Smooth muscle cell (in vitro differentiated cells): Measurements from ENCODE around the gene CCDC57. TPM values are rescaled to one million over a fixed set of nuclear protein-coding genes. Genes with fewer than 3 reads are reported as not detected.

Experiments
- DNase-seq: peaks from one replicate; lab custom pipeline; 2025; ENCODE audit not compliant: unreplicated experiment; lab: John Stamatoyannopoulos, UW
- H2AFZ ChIP-seq: fragments of 200-600 bp; sonication (generic); 2 replicates; pipeline ENCODE4 v1.6.0; 2016; ENCODE audit warnings: antibody characterized with exemption, low read depth, mild to moderate bottlenecking
- H3F3A ChIP-seq: fragments of 200-600 bp; sonication (generic); 2 replicates; pipeline ENCODE4 v1.6.0; 2017; ENCODE audit warnings: antibody characterized with exemption, low read depth
- H3K27ac ChIP-seq: fragments of 200-600 bp; sonication (generic); 2 replicates; pipeline ENCODE4 v1.5.1; 2016; ENCODE audit warnings: low read depth, mild to moderate bottlenecking
- H3K27me3 ChIP-seq: fragments of 200-600 bp; sonication (generic); 2 replicates; pipeline ENCODE4 v1.6.1; 2016; ENCODE audit warnings: low read depth, mild to moderate bottlenecking
- H3K36me3 ChIP-seq: fragments of 200-600 bp; sonication (generic); 2 replicates; pipeline ENCODE4 v1.5.1; 2016; ENCODE audit warnings: low read depth
- H3K4me1 ChIP-seq: fragments of 200-600 bp; sonication (generic); 2 replicates; pipeline ENCODE4 v1.5.1; 2016; ENCODE audit warnings: low read depth
- H3K4me2 ChIP-seq: fragments of 200-600 bp; sonication (generic); 2 replicates; pipeline ENCODE4 v1.6.0; 2016; ENCODE audit warnings: mild to moderate bottlenecking
- H3K4me3 ChIP-seq: fragments of 200-600 bp; sonication (generic); 2 replicates; pipeline ENCODE4 v1.5.1; 2016; ENCODE audit warnings: mild to moderate bottlenecking
- H3K79me2 ChIP-seq: fragments of 200-600 bp; sonication (generic); 2 replicates; pipeline ENCODE4 v1.6.0; 2016; ENCODE audit warnings: low read depth, mild to moderate bottlenecking
- H3K9ac ChIP-seq: fragments of 200-600 bp; sonication (generic); 2 replicates; pipeline ENCODE4 v1.6.0; 2016; ENCODE audit warnings: low read depth
- H3K9me3 ChIP-seq: fragments of 200-600 bp; sonication (generic); replicated peaks from 2 replicates; pipeline ENCODE4 v1.5.1; 2016; ENCODE audit warnings: low read depth
- H4K20me1 ChIP-seq: fragments of 200-600 bp; sonication (generic); 2 replicates; pipeline ENCODE4 v1.6.0; 2016; ENCODE audit warnings: low read depth
- CTCF ChIP-seq: fragments of 200-600 bp; sonication (generic); IDR thresholded peaks from 2 replicates; pipeline ENCODE4 v1.5.1; 2017; ENCODE audit warnings: borderline replicate concordance, mild to moderate bottlenecking, antibody characterized with exemption; ENCODE audit not compliant: insufficient read depth, poor library complexity, severe bottlenecking
- WGBS: methylation state at CpG from one replicate; pipeline ENCODE4 v1.1.7; 2016; ENCODE audit warnings: low lambda C conversion rate; 5-methylcytosine and 5-hydroxymethylcytosine counted together
- polyA plus RNA-seq: library from polyadenylated mRNA; unstranded; fragments of >200 nt; fragmentation: Nextera tagmentation; extraction: Ambion mirVana; gene quantifications from 2 replicates; pipeline ENCODE4 v1.2.1, GENCODE V29; 2016
- total RNA-seq: library from RNA; depleted of rRNA; stranded (reverse); fragments of >200 nt; gene quantifications from 2 replicates; pipeline ENCODE4 v1.2.3, GENCODE V29; 2014

Gene CCDC57
- total and polyA plus RNA-seq, 2 experiments from 2014 or later, result 18.3 to 23.1 TPM

- peaks cover 8% of the 10 kb centered on the region for H4K20me1 ChIP-seq
- no peak overlapping the region for H3K4me2 ChIP-seq
- no peak for DNase-seq
- TF ChIP-seq CTCF, result no peak
- H3K27me3 ChIP-seq, result no peaks in the 10 kb centered on the region
- H3K27ac ChIP-seq, result no peak overlapping the region
- no peaks in the 10 kb centered on the region for H3K4me1 ChIP-seq
- 94% methylated on average over 5 of the region's 5 CpGs for WGBS
- no peaks in the 10 kb centered on the region for H3K9me3 ChIP-seq
- H3K36me3 ChIP-seq, result no peaks in the 10 kb centered on the region
- no peaks in the 10 kb centered on the region for H3K79me2 ChIP-seq
- no peaks in the 10 kb centered on the region for H3F3A ChIP-seq
- H3K4me3 ChIP-seq, result no peak overlapping the region
- no peak overlapping the region for H3K9ac ChIP-seq
- no peak overlapping the region for H2AFZ ChIP-seq
These were observed 45.6 kb downstream of the CCDC57 start for GRCh38 chr17:82167028-82167427.

DNA sequence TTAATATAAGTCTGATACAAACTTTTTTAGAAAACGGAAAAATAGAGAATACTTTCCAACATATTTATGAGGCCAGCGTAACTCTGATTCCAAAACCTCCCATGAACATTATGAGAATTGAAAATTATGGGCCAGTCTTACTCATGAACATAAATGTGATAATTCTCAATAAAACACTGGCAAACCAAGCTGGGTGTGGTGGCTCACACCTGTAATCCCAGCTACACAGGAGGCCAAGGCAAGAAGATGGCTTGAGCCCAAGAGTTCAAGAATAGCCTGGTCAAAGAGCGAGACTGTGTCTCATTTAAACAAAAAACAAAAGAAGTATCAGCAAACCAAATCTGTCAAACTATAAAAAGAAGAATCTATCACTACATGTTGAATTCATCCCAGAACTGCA, 47.8 kb downstream of the CCDC57 start:
- 96% methylated on average over 3 of the region's 3 CpGs for WGBS
- no peak for DNase-seq
- no peaks in the 10 kb centered on the region for H3F3A ChIP-seq
- H3K4me3 ChIP-seq, result no peak overlapping the region
- H3K36me3 ChIP-seq, result no peaks in the 10 kb centered on the region
- no peaks in the 10 kb centered on the region for H3K79me2 ChIP-seq
- H3K9ac ChIP-seq, result no peak overlapping the region
- no peaks in the 10 kb centered on the region for H3K9me3 ChIP-seq
- H3K4me2 ChIP-seq, result no peak overlapping the region
- no peaks in the 10 kb centered on the region for H3K4me1 ChIP-seq
- no peak overlapping the region for H3K27ac ChIP-seq
- no peaks in the 10 kb centered on the region for H3K27me3 ChIP-seq
- H2AFZ ChIP-seq, result no peak overlapping the region
- H4K20me1 ChIP-seq, result peaks cover 8% of the 10 kb centered on the region
- TF ChIP-seq CTCF, result no peak

GRCh38 chr17:82161216-82161615, 51.4 kb downstream of the CCDC57 start:
- Histone ChIP-seq H2AFZ (no peak overlapping the region), H3K27me3 (no peaks in the 10 kb centered on the region), H3K9me3 (no peaks in the 10 kb centered on the region), H3K79me2 (no peaks in the 10 kb centered on the region), H3K27ac (no peak overlapping the region), H4K20me1 (peaks cover under 1% of the 10 kb centered on the region), H3F3A (no peaks in the 10 kb centered on the region), H3K36me3 (no peaks in the 10 kb centered on the region), H3K9ac (no peak overlapping the region), H3K4me1 (no peaks in the 10 kb centered on the region), H3K4me2 (no peak overlapping the region), H3K4me3 (no peak overlapping the region)
- no peak for TF ChIP-seq CTCF
- WGBS, result 91% methylated on average over 8 of the region's 8 CpGs
- no peak for DNase-seq

GRCh38 chr17:82160075-82160474, 52.6 kb downstream of the CCDC57 start:
- no peaks in the 10 kb centered on the region for H3K9me3 ChIP-seq
- no peak for TF ChIP-seq CTCF
- H3K9ac ChIP-seq, result no peak overlapping the region
- H3K27me3 ChIP-seq, result no peaks in the 10 kb centered on the region
- no peak overlapping the region for H2AFZ ChIP-seq
- no peak overlapping the region for H3K4me2 ChIP-seq
- no peak overlapping the region for H3K27ac ChIP-seq
- DNase-seq, result no peak
- H3K4me1 ChIP-seq, result no peaks in the 10 kb centered on the region
- no peak overlapping the region for H3K4me3 ChIP-seq
- H4K20me1 ChIP-seq, result no peaks in the 10 kb centered on the region
- 53% methylated on average over 5 of the region's 5 CpGs for WGBS
- no peaks in the 10 kb centered on the region for H3K79me2 ChIP-seq
- H3K36me3 ChIP-seq, result no peaks in the 10 kb centered on the region
- H3F3A ChIP-seq, result no peaks in the 10 kb centered on the region
